ENCODE measurements around the gene SLC11A2.

DNA sequence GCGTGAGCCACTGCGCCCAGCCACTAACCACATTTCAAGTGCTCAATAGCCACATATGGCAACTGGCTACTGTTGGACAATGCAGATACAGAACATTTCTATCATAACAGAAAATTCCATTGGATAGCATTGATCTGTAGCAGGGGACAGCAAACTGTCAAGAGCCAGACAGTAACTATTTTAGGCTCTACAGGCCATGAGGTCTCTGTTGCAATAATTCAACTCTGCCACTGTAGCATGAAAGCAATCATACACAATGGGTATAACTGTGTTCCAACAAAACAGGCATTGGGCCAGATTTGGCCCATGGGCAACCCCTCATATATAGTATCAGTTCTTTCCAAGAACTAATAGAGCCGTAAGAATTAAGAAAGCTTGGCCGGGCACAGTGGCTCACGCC lies 49.2 kb upstream of the SLC11A2 start:
- TF ChIP-seq, protein P1, sequence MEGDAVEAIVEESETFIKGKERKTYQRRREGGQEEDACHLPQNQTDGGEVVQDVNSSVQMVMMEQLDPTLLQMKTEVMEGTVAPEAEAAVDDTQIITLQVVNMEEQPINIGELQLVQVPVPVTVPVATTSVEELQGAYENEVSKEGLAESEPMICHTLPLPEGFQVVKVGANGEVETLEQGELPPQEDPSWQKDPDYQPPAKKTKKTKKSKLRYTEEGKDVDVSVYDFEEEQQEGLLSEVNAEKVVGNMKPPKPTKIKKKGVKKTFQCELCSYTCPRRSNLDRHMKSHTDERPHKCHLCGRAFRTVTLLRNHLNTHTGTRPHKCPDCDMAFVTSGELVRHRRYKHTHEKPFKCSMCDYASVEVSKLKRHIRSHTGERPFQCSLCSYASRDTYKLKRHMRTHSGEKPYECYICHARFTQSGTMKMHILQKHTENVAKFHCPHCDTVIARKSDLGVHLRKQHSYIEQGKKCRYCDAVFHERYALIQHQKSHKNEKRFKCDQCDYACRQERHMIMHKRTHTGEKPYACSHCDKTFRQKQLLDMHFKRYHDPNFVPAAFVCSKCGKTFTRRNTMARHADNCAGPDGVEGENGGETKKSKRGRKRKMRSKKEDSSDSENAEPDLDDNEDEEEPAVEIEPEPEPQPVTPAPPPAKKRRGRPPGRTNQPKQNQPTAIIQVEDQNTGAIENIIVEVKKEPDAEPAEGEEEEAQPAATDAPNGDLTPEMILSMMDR (IDR thresholded peaks at IDR 0.05; ENCODE audit: low read depth, low read length): no peak
- no peak for TF ChIP-seq EZH2phosphoT487 (IDR thresholded peaks at IDR 0.05; ENCODE audit: low read depth)

Data from OCI-LY3 (cell line).